HepG2 (cell line): ENCODE results near the gene LSM2. TPM values are rescaled to one million over a fixed set of nuclear protein-coding genes. Genes with fewer than 3 reads are reported as not detected.
A peak's percentile ranks its signal among the peaks of the same experiment; 100 is the strongest.

Experiments
- FOXA1 ChIP-seq, 2 experiments: fragments of 450-650 bp in 1 of 2; sonication (generic) in 1 of 2; formaldehyde crosslinking in 1 of 2; IDR thresholded peaks; 2 replicates each; pipeline versions ENCODE4 v1.4.0 to v1.6.1; 2016 to 2020; ENCODE audit warnings: missing genetic modification reagents in 1 of 2
- FOXP1 ChIP-seq, 2 experiments: fragments of 450-650 bp in 1 of 2; IDR thresholded peaks; 2 replicates each; pipeline ENCODE4 v1.6.1; 2017 to 2018; ENCODE audit warnings: antibody characterized with exemption in 1 of 2
- FUBP1 ChIP-seq: sonication (generic); formaldehyde crosslinking; IDR thresholded peaks from 2 replicates; pipeline ENCODE4 v1.5.1; 2020; ENCODE audit warnings: missing genetic modification reagents, mild to moderate bottlenecking, borderline replicate concordance
- GFI1 ChIP-seq: sonication (generic); formaldehyde crosslinking; IDR thresholded peaks from 2 replicates; pipeline ENCODE4 v1.5.0; 2020; ENCODE audit warnings: missing genetic modification reagents, mild to moderate bottlenecking, borderline replicate concordance
- KDM6A ChIP-seq: IDR thresholded peaks from 2 replicates; pipeline ENCODE4 v1.6.1; 2016; ENCODE audit warnings: low read depth
- PAX8 ChIP-seq: sonication (generic); formaldehyde crosslinking; IDR thresholded peaks from 2 replicates; pipeline ENCODE4 v1.8.0; 2022; ENCODE audit warnings: mild to moderate bottlenecking, missing genetic modification reagents, borderline replicate concordance
- SIN3B ChIP-seq: fragments of 150-350 bp; IDR thresholded peaks from 2 replicates; pipeline ENCODE4 v1.6.1; 2014; ENCODE audit warnings: low read length
- TOE1 ChIP-seq: sonication (generic); formaldehyde crosslinking; IDR thresholded peaks from 2 replicates; pipeline ENCODE4 v1.4.0; 2020; ENCODE audit warnings: mild to moderate bottlenecking, missing genetic modification reagents
- ZBTB20 ChIP-seq: sonication (generic); formaldehyde crosslinking; IDR thresholded peaks from 2 replicates; pipeline ENCODE4 v1.8.1; 2023; ENCODE audit warnings: missing genetic modification reagents, low read depth, mild to moderate bottlenecking, borderline replicate concordance
- ZNF10 ChIP-seq: sonication (generic); formaldehyde crosslinking; IDR thresholded peaks from 2 replicates; pipeline ENCODE4 v1.4.0; 2020; ENCODE audit warnings: mild to moderate bottlenecking, low read depth, missing genetic modification reagents, borderline replicate concordance
- ZNF160 ChIP-seq: sonication (generic); formaldehyde crosslinking; IDR thresholded peaks from 2 replicates; pipeline ENCODE4 v1.8.0; 2022; ENCODE audit warnings: mild to moderate bottlenecking, inconsistent platforms, missing genetic modification reagents
- ZNF318 ChIP-seq: sonication (generic); formaldehyde crosslinking; IDR thresholded peaks from 2 replicates; pipeline ENCODE4 v1.4.0; 2020; ENCODE audit warnings: mild to moderate bottlenecking, missing genetic modification reagents
- ZSCAN25 ChIP-seq: sonication (generic); formaldehyde crosslinking; IDR thresholded peaks from 2 replicates; pipeline ENCODE4 v1.8.0; 2022; ENCODE audit warnings: mild to moderate bottlenecking, missing genetic modification reagents
- polyA plus RNA-seq, 8 experiments: library from polyadenylated mRNA; depleted of rRNA in 3 of 8; stranded (reverse) in 7 of 8; unstranded in 1 of 8; fragments of >200 nt; fragmentation: Illumina TruSeq in 4 of 8; extraction: Trizol in 4 of 8; gene quantifications; 2 replicates each; pipeline versions ENCODE4 v1.2.1 to v1.2.3, GENCODE V29; 2011 to 2016; ENCODE audit warnings: low read depth in 4 of 8, missing spikeins in 1 of 8, mixed read lengths in 1 of 8; ENCODE audit not compliant: insufficient read depth in 1 of 8
- total RNA-seq, 5 experiments: library from RNA; depleted of rRNA; stranded (reverse); fragments of >200 nt; fragmentation: Illumina TruSeq; extraction: Trizol; gene quantifications; 2 replicates each; pipeline ENCODE4 v1.2.3, GENCODE V29; 2016; ENCODE audit warnings: low read depth in 1 of 5

Gene LSM2
- total and polyA plus RNA-seq, 2 of the 13 experiments (the other 11 are each of a cell fraction or from before 2014, with no cell fraction given): 69.4 to 90.5 TPM

- TF ChIP-seq ZNF318 (CRISPR knock-in tag) (no peak), ZBTB20 (no peak), PAX8 (CRISPR knock-in tag) (no peak; the same call in 1 of the 2 replicates), ZNF160 (CRISPR knock-in tag) (no peak; the same call in 1 of the 2 replicates), TOE1 (peak; percentile 17; the same call in 1 of the 2 replicates), SIN3B (0 out of 2 replicates have a peak, but pooled peaks have one; percentile 42), ZNF10 (CRISPR knock-in tag) (no peak), FUBP1 (CRISPR knock-in tag) (no peak), FOXA1 (IDR thresholded peaks at IDR 0.05) (no peak), FOXA1 (CRISPR knock-in tag; IDR thresholded peaks at IDR 0.05) (peak; percentile 42; the same call in 1 of the 2 replicates), KDM6A (CRISPR knock-in tag) (no peak), ZSCAN25 (CRISPR knock-in tag) (peak; percentile 78), FOXP1 (IDR thresholded peaks at IDR 0.05) (no peak), FOXP1 (CRISPR knock-in tag; IDR thresholded peaks at IDR 0.05) (0 out of 2 replicates have a peak, but pooled peaks have one; percentile 10), GFI1 (CRISPR knock-in tag) (0 out of 2 replicates have a peak, but pooled peaks have one; percentile 46)
- TF ChIP-seq, all 625 proteins: peak for 311
Observed at GRCh38 chr6:31795616-31796298, 11.0 kb downstream of the LSM2 start, which contains the start of gene VARS1 (continued).
